Gastroesophageal sphincter (tissue), 3 donors: ENCODE measurements around the gene SLC43A1.

Experiments used
- EP300 ChIP-seq: sonication (generic); formaldehyde crosslinking; IDR thresholded peaks from one replicate; pipeline ENCODE4 v1.6.1; 2017; ENCODE audit warnings: antibody characterized with exemption, mild to moderate bottlenecking
- POLR2A ChIP-seq, 2 donors: fragments of 450-650 bp; IDR thresholded peaks; one replicate each; pipeline ENCODE4 v1.6.1; 2017; ENCODE audit warnings: antibody characterized with exemption in 2 of 2, mild to moderate bottlenecking in 2 of 2, moderate library complexity in 1 of 2
- TF ChIP-seq, protein P1 (sequence below), 4 experiments: fragments of 200-600 bp in 2 of 4; fragments of 450-650 bp in 2 of 4; sonication (generic) in 1 of 4; IDR thresholded peaks; one replicate each; pipeline ENCODE4 v1.5.1; 2017 to 2019; ENCODE audit warnings: antibody characterized with exemption in 4 of 4, mild to moderate bottlenecking in 2 of 4, moderate library complexity in 2 of 4

DNA sequence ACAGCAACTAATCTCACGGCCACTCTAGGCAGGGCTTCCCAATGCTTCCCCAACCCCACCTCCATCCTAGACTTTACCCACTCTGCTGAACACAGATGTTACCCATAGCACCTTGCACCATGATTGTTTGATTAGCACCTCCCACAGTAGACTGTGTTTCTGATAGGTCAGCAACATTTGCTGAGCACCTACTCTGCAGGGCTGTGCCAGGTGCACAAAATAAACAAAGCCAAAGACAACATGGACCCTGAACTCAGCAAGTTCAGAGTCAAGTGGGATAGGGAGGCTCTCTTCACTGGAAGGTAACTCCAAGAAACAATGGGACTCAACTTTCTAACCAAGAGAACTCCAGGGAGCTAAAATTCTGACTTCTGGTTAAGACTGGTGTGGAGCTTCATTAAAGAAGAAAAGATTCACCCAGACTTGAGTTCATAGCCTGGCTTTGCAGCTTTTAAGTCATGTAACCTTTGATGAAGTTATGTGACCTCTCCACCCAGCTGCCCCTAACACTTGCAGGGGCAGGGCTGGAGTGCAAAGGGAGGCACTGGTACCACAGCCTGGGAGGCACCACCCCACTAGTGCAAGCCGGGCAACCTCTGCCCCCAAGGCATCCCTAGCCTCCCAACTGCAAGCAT, 61.8 kb downstream of the SLC43A1 start:
- TF ChIP-seq POLR2A (IDR thresholded peaks at IDR 0.05) (no peak), EP300 (no peak)
- TF ChIP-seq, protein P1, sequence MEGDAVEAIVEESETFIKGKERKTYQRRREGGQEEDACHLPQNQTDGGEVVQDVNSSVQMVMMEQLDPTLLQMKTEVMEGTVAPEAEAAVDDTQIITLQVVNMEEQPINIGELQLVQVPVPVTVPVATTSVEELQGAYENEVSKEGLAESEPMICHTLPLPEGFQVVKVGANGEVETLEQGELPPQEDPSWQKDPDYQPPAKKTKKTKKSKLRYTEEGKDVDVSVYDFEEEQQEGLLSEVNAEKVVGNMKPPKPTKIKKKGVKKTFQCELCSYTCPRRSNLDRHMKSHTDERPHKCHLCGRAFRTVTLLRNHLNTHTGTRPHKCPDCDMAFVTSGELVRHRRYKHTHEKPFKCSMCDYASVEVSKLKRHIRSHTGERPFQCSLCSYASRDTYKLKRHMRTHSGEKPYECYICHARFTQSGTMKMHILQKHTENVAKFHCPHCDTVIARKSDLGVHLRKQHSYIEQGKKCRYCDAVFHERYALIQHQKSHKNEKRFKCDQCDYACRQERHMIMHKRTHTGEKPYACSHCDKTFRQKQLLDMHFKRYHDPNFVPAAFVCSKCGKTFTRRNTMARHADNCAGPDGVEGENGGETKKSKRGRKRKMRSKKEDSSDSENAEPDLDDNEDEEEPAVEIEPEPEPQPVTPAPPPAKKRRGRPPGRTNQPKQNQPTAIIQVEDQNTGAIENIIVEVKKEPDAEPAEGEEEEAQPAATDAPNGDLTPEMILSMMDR (IDR thresholded peaks at IDR 0.05): no peak
